AG10803 (cell line): ENCODE results near the gene HYAL3.
"Not testable (repeated sequence)": the region's sequence is repeated elsewhere in the genome, so short reads cannot be mapped to it uniquely, and the experiment has no call there.

Source experiments
- DNase-seq: peaks from one replicate; pipeline ENCODE4 v3.0.0; 2010; ENCODE audit warnings: low read depth
- H3K4me3 ChIP-seq: 2 replicates; pipeline ENCODE4 v1.5.1; 2011; ENCODE audit warnings: mild to moderate bottlenecking, low read length, control low read depth
- TF ChIP-seq, protein P1 (sequence below): conservative IDR thresholded peaks from 2 replicates; pipeline ENCODE4 v1.5.1; 2011; ENCODE audit warnings: mild to moderate bottlenecking, low read length, control low read depth, inconsistent platforms

HYAL3 gene

DNA sequence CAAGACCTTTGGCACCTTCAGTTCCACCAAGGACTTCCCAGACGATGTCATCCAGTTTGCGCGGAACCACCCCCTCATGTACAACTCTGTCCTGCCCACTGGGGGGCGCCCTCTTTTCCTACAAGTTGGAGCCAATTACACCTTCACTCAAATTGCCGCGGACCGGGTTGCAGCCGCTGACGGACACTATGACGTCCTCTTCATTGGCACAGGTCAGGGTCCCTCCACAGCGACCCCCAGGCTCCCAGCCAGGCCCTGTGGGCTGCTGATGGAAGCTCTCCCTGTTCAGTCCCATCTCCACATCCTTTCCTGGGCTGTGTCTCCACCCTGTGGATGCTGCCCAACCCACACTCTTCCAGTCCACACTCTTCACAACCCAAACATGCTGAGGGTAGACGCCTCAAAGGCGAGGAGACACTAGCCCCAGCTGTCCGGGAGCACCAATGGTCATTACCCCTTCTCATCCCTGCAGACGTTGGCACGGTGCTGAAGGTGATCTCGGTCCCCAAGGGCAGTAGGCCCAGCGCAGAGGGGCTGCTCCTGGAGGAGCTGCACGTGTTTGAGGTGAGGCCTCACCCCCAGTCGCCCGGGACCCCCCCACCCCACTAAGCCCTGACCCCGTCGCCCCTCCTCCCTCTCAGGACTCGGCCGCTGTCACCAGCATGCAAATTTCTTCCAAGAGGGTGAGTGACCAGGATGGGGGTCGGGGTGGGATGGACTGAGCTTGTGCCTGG lies 24.7 kb downstream of the HYAL3 start:
- DNase-seq = peak; percentile 47
- TF ChIP-seq, protein P1, sequence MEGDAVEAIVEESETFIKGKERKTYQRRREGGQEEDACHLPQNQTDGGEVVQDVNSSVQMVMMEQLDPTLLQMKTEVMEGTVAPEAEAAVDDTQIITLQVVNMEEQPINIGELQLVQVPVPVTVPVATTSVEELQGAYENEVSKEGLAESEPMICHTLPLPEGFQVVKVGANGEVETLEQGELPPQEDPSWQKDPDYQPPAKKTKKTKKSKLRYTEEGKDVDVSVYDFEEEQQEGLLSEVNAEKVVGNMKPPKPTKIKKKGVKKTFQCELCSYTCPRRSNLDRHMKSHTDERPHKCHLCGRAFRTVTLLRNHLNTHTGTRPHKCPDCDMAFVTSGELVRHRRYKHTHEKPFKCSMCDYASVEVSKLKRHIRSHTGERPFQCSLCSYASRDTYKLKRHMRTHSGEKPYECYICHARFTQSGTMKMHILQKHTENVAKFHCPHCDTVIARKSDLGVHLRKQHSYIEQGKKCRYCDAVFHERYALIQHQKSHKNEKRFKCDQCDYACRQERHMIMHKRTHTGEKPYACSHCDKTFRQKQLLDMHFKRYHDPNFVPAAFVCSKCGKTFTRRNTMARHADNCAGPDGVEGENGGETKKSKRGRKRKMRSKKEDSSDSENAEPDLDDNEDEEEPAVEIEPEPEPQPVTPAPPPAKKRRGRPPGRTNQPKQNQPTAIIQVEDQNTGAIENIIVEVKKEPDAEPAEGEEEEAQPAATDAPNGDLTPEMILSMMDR = peak; percentile 54
- no peak overlapping the region for H3K4me3 ChIP-seq

- H3K4me3 ChIP-seq = no peak overlapping the region
- DNase-seq = no peak
- TF ChIP-seq, protein P1 = no peak
These were observed 25.5 kb downstream of the HYAL3 start for GRCh38 chr3:50273689-50274065.

GRCh38 chr3:50272911-50273688 lies 26.1 kb downstream of the HYAL3 start:
- peak overlapping the region; percentile 38 for H3K4me3 ChIP-seq
- TF ChIP-seq, protein P1 = peak; percentile 91
- peak; percentile 48 for DNase-seq

GRCh38 chr3:50272538-50272910 lies 26.7 kb downstream of the HYAL3 start:
- not testable (repeated sequence) for H3K4me3 ChIP-seq, DNase-seq

GRCh38 chr3:50271314-50271936 lies 27.8 kb downstream of the HYAL3 start:
- TF ChIP-seq, protein P1 = no peak
- H3K4me3 ChIP-seq = no peak overlapping the region

DNA sequence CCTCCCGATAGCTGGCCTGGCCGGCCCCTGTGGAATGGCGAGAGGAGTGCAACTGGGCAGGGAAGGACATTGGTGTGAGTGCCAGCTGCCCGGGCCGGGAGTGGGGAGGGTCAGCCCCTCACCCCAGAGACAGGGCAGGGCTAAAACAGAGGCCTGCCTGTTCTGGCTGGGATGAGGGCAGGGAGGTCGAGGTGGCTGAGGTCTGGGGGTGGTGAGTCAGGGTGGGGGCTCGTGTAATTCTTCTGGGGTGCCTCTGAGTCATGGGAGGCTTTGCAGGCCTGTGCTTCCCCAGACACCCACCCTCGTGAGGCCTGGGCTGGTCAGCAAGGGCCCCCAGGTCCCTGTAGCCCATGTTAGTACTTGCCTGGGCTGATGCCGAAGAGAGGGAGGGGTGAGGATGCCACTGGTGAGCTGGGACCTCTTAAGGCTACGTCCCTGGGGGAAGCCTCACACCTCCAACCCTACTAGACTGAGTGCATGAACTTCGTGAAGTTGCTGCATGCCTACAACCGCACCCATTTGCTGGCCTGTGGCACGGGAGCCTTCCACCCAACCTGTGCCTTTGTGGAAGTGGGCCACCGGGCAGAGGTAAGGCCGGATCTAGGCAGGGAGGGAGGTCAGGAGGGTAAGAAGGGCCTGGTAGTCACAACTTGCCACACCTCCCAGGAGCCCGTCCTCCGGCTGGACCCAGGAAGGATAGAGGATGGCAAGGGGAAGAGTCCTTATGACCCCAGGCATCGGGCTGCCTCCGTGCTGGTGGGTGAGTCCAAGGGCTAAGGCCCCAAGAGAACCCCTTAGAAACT lies 28.6 kb downstream of the HYAL3 start:
- TF ChIP-seq, protein P1 = no peak
- H3K4me3 ChIP-seq = peak overlapping the region; percentile 53
- no peak for DNase-seq

More at GRCh38 chr3:50271314-50271936, 27.8 kb downstream of the HYAL3 start:
- no peak for DNase-seq

DNA sequence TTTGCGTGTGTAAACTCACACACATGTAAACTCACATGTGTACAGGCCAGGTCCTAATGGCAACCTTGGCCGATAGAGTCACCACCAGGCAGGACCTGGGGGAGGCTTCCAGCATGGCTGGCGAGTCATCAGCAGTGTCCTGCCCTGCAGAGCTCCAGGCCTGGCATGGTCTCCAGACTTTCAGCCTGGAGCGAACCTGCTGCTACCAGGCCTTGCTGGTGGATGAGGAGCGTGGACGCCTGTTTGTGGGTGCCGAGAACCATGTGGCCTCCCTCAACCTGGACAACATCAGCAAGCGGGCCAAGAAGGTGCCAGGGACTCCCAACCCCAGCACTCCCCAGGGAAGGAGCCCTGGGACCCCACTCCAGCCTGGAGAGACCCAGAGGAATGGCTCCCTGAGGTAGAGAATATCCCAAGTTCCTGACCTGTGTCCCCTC lies 29.2 kb downstream of the HYAL3 start:
- peak overlapping the region; percentile 53 for H3K4me3 ChIP-seq
- TF ChIP-seq, protein P1 = no peak
- DNase-seq = peak; percentile 47
